K562 (cell line): ENCODE data around the gene CLN5. TPM values are rescaled to one million over a fixed set of nuclear protein-coding genes. Genes with fewer than 3 reads are reported as not detected.

Source experiments
- ATAC-seq: fragments of 200-7000 bp; cut with Tn5 transposase; 3 replicates; pipeline ENCODE4 v1.9.1; 2020; ENCODE audit warnings: moderate library complexity
- BruUV-seq: library from RNA; stranded (reverse); fragments of 400-500 nt; replicated peaks from 2 replicates; lab custom pipeline; 2021; lab: Mats Ljungman, UMichigan
- CTCF ChIA-PET: fragments of 300-600 bp; formaldehyde crosslinking; extraction: SDS; loops from one replicate; lab custom pipeline; 2021; ENCODE audit warnings: low intra/inter-chr PET ratio; lab: Yijun Ruan, JAX
- POLR2A ChIA-PET: fragments of 300-600, 350-650 bp; sonication (Branson Sonifier 250); formaldehyde crosslinking; extraction: SDS; loops from one replicate; lab custom pipeline; 2021; ENCODE audit warnings: antibody characterized with exemption, inconsistent platforms; lab: Yijun Ruan, JAX
- DNase-seq, 4 experiments: peaks; one replicate each; pipeline versions ENCODE4 v3.0.0 to v3.0.0-alpha.2; 2011 to 2018; ENCODE audit warnings: low spot score in 3 of 4, mixed read lengths in 3 of 4; ENCODE audit errors: extremely low read depth in 1 of 4
- FAIRE-seq: peaks from 2 replicates; lab custom pipeline; 2011; peaks lifted over from hg19 to GRCh38; lab: Jason Lieb, UNC
- H2AFZ ChIP-seq: 2 replicates; pipeline ENCODE4 v1.6.0; 2011; ENCODE audit warnings: low read depth, low read length, control low read depth, inconsistent platforms
- H3K27ac ChIP-seq: fragments of 200-600 bp; 3 replicates; pipeline ENCODE4 v1.8.0; 2011; ENCODE audit warnings: low read depth, mild to moderate bottlenecking, control low read depth, inconsistent platforms, low read length, moderate library complexity, mixed read lengths; ENCODE audit errors: extremely low read depth
- H3K27me3 ChIP-seq, 2 experiments: fragments of 300-600 bp in 1 of 2; 2 replicates in 1 of 2; 3 replicates in 1 of 2; pipeline versions ENCODE4 v1.6.0 to v1.8.0; 2011; ENCODE audit warnings: inconsistent platforms in 2 of 2, low read length in 2 of 2, mild to moderate bottlenecking in 1 of 2, mixed read lengths in 1 of 2, moderate library complexity in 1 of 2; ENCODE audit not compliant: control insufficient read depth in 2 of 2, insufficient read depth in 2 of 2
- H3K36me3 ChIP-seq: fragments of 300-600 bp; 3 replicates; pipeline ENCODE4 v1.8.0; 2011; ENCODE audit warnings: mild to moderate bottlenecking, low read length, inconsistent platforms; ENCODE audit not compliant: control insufficient read depth, insufficient read depth
- H3K4me1 ChIP-seq, 2 experiments: fragments of 200-600 bp in 1 of 2; replicated peaks in 1 of 2; 2 replicates in 1 of 2; 3 replicates in 1 of 2; pipeline versions ENCODE4 v1.5.1 to v1.8.0; 2011; ENCODE audit warnings: inconsistent platforms in 2 of 2, low read length in 2 of 2, mild to moderate bottlenecking in 1 of 2, mixed read lengths in 1 of 2, moderate library complexity in 1 of 2; ENCODE audit not compliant: control insufficient read depth in 2 of 2, insufficient read depth in 2 of 2
- H3K4me2 ChIP-seq: 2 replicates; pipeline ENCODE4 v1.6.1; 2011; ENCODE audit warnings: low read length, control low read depth, inconsistent platforms, mixed read lengths; ENCODE audit not compliant: insufficient read depth
- H3K4me3 ChIP-seq: fragments of 200-600 bp; sonication (generic), shearing (Covaris generic); 2 replicates; pipeline ENCODE4 v1.5.1; 2016; ENCODE audit warnings: control low read depth, inconsistent platforms
- H3K79me2 ChIP-seq: fragments of 200-600 bp; 3 replicates; pipeline ENCODE4 v1.8.0; 2011; ENCODE audit warnings: low read length, inconsistent platforms; ENCODE audit not compliant: control insufficient read depth, insufficient read depth
- H3K9ac ChIP-seq, 2 experiments: 2 replicates each; pipeline versions ENCODE4 v1.6.0 to v1.6.1; 2011; ENCODE audit warnings: low read depth in 2 of 2, low read length in 2 of 2, control low read depth in 1 of 2, inconsistent platforms in 1 of 2, mild to moderate bottlenecking in 1 of 2, mixed read lengths in 1 of 2; ENCODE audit not compliant: insufficient read depth in 1 of 2
- H3K9me1 ChIP-seq: one replicate; pipeline ENCODE4 v1.6.0; 2011; ENCODE audit warnings: inconsistent platforms, mild to moderate bottlenecking, low read length, moderate library complexity; ENCODE audit not compliant: control insufficient read depth, insufficient read depth
- H3K9me3 ChIP-seq: replicated peaks from 2 replicates; pipeline ENCODE4 v1.5.1; 2011; ENCODE audit warnings: low read depth, low read length, inconsistent platforms; ENCODE audit not compliant: control insufficient read depth, insufficient read depth
- H4K20me1 ChIP-seq: replicated peaks from 2 replicates; pipeline ENCODE4 v1.6.1; 2011; ENCODE audit warnings: low read length, inconsistent platforms, mixed read lengths; ENCODE audit not compliant: control insufficient read depth, insufficient read depth
- ARID2 ChIP-seq: fragments of 450-650 bp; IDR thresholded peaks from 2 replicates; pipeline ENCODE4 v1.6.1; 2017; ENCODE audit warnings: antibody characterized with exemption, mild to moderate bottlenecking
- KHSRP ChIP-seq: fragments of 450-650 bp; IDR thresholded peaks from 2 replicates; pipeline ENCODE4 v1.6.1; 2017
- ZC3H11A ChIP-seq: IDR thresholded peaks from 2 replicates; pipeline ENCODE4 v1.6.1; 2012; ENCODE audit warnings: low read depth, low read length, improper control_type of control experiment
- ZNF589 ChIP-seq: fragments of 200-800 bp; sonication (Bioruptor generic); IDR thresholded peaks from 2 replicates; pipeline ENCODE4 v1.6.1; 2016; ENCODE audit warnings: low read depth, missing genetic modification characterization, missing compliant biosample characterization
- WGBS: fragments of 100-300 bp; shearing (Covaris generic); methylation state at CpG from one replicate; pipeline ENCODE4 v1.1.6; 2016; ENCODE audit warnings: low coverage, mixed read lengths; ENCODE audit not compliant: insufficient coverage; ENCODE audit errors: missing lambda C conversion rate; 5-methylcytosine and 5-hydroxymethylcytosine counted together
- in situ Hi-C: fragments of 300-500 bp; cut with MboI; formaldehyde crosslinking; loops from 4 replicates; pipeline ENCODE4 v1.15.0; 2018; ENCODE audit warnings: inconsistent platforms, mixed read lengths
- intact Hi-C: fragments of 100-400 bp; cut with micrococcal nuclease; formaldehyde crosslinking; loops from 2 replicates; pipeline ENCODE4 v1.14.2; 2022
- polyA plus RNA-seq, 8 experiments: library from polyadenylated mRNA; depleted of rRNA in 4 of 8; stranded (reverse) in 5 of 8; unstranded in 3 of 8; fragments of >200 nt; fragmentation: Nextera tagmentation in 2 of 8; fragmentation: Illumina TruSeq in 1 of 8; extraction: Ambion mirVana in 2 of 8; extraction: Trizol in 1 of 8; gene quantifications; 2 replicates each; pipeline versions ENCODE4 v1.2.1 to v1.2.3, GENCODE V29; 2011 to 2014; ENCODE audit warnings: inconsistent platforms in 1 of 8, missing spikeins in 1 of 8
- total RNA-seq, 7 experiments: library from RNA; depleted of rRNA in 6 of 7; stranded (reverse); fragments of >200 nt in 6 of 7; fragmentation: Illumina TruSeq in 2 of 7; extraction: Trizol in 2 of 7; gene quantifications; 2 replicates each; pipeline versions ENCODE4 v1.2.1 to v1.2.3, GENCODE V29; 2011 to 2021; ENCODE audit warnings: low replicate concordance in 1 of 7
- TF ChIP-seq, protein P1 (sequence below), 2 experiments: fragments of 450-650 bp in 1 of 2; sonication (generic) in 1 of 2; formaldehyde crosslinking in 1 of 2; IDR thresholded peaks in 1 of 2; conservative IDR thresholded peaks in 1 of 2; 2 replicates each; pipeline versions ENCODE4 v1.6.1 to v1.8.1; 2016 to 2023; ENCODE audit warnings: mild to moderate bottlenecking in 2 of 2, moderate library complexity in 2 of 2, inconsistent platforms in 1 of 2, missing genetic modification reagents in 1 of 2
- TF ChIP-seq, protein P2 (sequence below), 2 experiments: IDR thresholded peaks in 1 of 2; conservative IDR thresholded peaks in 1 of 2; 2 replicates each; pipeline ENCODE4 v1.6.1; 2016; ENCODE audit warnings: low read depth in 2 of 2, mild to moderate bottlenecking in 1 of 2, missing compliant biosample characterization in 1 of 2, missing genetic modification characterization in 1 of 2, moderate library complexity in 1 of 2

The CLN5 gene
- total and polyA plus RNA-seq, 9 of the 15 experiments (the other 6 are each of a cell fraction or from before 2014, with no cell fraction given): 4.6 to 11.5 (median 7.2) TPM

DNA sequence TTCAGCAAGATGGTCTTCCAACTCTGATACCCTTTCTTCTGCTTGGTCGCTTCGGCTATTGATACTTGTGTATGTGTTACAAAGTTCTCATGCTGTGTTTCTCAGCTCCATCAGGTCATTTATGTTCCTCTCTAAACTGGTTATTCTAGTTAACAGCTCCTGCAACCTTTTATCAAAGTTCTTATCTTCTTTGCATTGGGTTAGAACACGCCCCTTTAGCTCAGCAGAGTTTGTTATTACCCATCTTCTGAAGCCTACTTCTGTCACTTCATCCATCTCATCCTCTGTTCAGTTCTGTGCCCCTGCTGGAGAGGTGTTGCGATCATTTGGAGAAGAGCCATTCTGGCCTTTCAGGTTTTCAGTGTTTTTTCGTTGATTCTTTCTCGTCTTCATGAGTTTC, 24.9 kb upstream of the CLN5 start (continued):
- TF ChIP-seq, protein P1, sequence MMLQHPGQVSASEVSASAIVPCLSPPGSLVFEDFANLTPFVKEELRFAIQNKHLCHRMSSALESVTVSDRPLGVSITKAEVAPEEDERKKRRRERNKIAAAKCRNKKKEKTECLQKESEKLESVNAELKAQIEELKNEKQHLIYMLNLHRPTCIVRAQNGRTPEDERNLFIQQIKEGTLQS (IDR thresholded peaks at IDR 0.05): no peak
- TF ChIP-seq, protein P1 (CRISPR knock-in tag; conservative IDR thresholded peaks at IDR 0.05): no peak
- TF ChIP-seq ZNF589: no peak
- TF ChIP-seq, protein P2, sequence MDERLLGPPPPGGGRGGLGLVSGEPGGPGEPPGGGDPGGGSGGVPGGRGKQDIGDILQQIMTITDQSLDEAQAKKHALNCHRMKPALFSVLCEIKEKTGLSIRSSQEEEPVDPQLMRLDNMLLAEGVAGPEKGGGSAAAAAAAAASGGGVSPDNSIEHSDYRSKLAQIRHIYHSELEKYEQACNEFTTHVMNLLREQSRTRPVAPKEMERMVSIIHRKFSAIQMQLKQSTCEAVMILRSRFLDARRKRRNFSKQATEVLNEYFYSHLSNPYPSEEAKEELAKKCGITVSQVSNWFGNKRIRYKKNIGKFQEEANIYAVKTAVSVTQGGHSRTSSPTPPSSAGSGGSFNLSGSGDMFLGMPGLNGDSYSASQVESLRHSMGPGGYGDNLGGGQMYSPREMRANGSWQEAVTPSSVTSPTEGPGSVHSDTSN (CRISPR knock-in tag; IDR thresholded peaks at IDR 0.05; ENCODE audit: low read depth): no peak
- TF ChIP-seq, protein P2 (tag; conservative IDR thresholded peaks at IDR 0.05; ENCODE audit: low read depth): no peak

DNA sequence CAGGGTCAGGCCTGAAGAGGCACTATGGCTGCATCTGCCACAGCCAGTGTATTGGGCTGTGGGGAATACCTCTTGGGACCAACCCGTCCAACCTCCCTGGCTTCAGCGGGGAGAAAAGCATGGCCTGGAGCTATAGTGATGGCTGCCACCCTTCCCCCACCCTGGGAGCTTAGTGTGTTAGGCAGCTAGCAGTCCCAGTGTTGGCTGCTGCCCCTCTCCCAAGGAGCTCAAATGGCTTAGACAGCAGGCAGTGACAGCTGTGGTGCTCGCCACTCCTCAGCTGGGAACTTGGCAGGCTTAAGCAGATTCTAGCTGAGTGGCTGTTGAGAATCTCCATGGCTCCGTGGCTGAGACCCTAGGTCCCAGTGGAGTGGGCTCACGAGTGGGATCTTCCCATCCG, 23.8 kb upstream of the CLN5 start:
- no peaks in the 10 kb centered on the region for H3K79me2 ChIP-seq
- WGBS: 0% methylated on average over 4 of the region's 6 CpGs
- ChIA-PET CTCF (no interaction called here), POLR2A (no interaction called here)
- H3K4me2 ChIP-seq: no peak overlapping the region
- no peak overlapping the region for H3K27ac ChIP-seq
- no peak overlapping the region for H3K9ac ChIP-seq
- in situ Hi-C loops (no loop called here), intact Hi-C loops (no loop called here)
- no peak overlapping the region for H3K4me3 ChIP-seq
- no peaks in the 10 kb centered on the region for H3K36me3 ChIP-seq
- no peaks in the 10 kb centered on the region for H4K20me1 ChIP-seq
- no peak overlapping the region for H2AFZ ChIP-seq
- peaks cover 0 to 12% of the 10 kb centered on the region in 2 experiments; a peak in 2 of 5 replicates for H3K27me3 ChIP-seq
- no TSS peak for BruUV-seq
- no peak for TF ChIP-seq ARID2
- TF ChIP-seq KHSRP: no peak
- no peak for TF ChIP-seq ZC3H11A
- no peak for ATAC-seq
- no peaks in the 10 kb centered on the region for H3K9me1 ChIP-seq
- DNase-seq: no peak
- H3K4me1 ChIP-seq: no peaks in the 10 kb centered on the region
- no peak for FAIRE-seq
- H3K9me3 ChIP-seq: no peaks in the 10 kb centered on the region
